ENCODE measurements around the gene NAALADL2.

NAALADL2 gene

GRCh38 chr3:175002732-175003143 is 143.6 kb downstream of the NAALADL2 start:
- Mint-ChIP-seq H3K27ac (no peak overlapping the region), H3K4me3 (no peak overlapping the region), H3K4me1 (peaks cover 10% of the 10 kb centered on the region), H3K9me3 (no peaks in the 10 kb centered on the region), H3K27me3 (ENCODE audit: low read depth) (no peaks in the 10 kb centered on the region), H3K36me3 (ENCODE audit: low read depth) (no peaks in the 10 kb centered on the region)
- TF ChIP-seq CTCF (IDR thresholded peaks at IDR 0.05; ENCODE audit: unreplicated experiment in 3 of 3), result no peak

- peaks cover 10% of the 10 kb centered on the region for H3K4me1 Mint-ChIP-seq
- TF ChIP-seq CTCF (IDR thresholded peaks at IDR 0.05; ENCODE audit: unreplicated experiment in 3 of 3), result no peak
- no peaks in the 10 kb centered on the region for H3K9me3 Mint-ChIP-seq
- no peaks in the 10 kb centered on the region for H3K27me3 Mint-ChIP-seq (ENCODE audit: low read depth)
- no peaks in the 10 kb centered on the region for H3K36me3 Mint-ChIP-seq (ENCODE audit: low read depth)
- H3K4me3 Mint-ChIP-seq, result no peak overlapping the region
- H3K27ac Mint-ChIP-seq, result no peak overlapping the region
Measured at GRCh38 chr3:175003590-175003989, 144.5 kb downstream of the NAALADL2 start.

GRCh38 chr3:175005193-175005592 is 146.1 kb downstream of the NAALADL2 start:
- Mint-ChIP-seq H3K27ac (no peak overlapping the region), H3K36me3 (ENCODE audit: low read depth) (no peaks in the 10 kb centered on the region), H3K4me3 (no peak overlapping the region), H3K27me3 (ENCODE audit: low read depth) (no peaks in the 10 kb centered on the region), H3K9me3 (no peaks in the 10 kb centered on the region), H3K4me1 (peaks cover 10% of the 10 kb centered on the region)
- no peak for TF ChIP-seq CTCF (IDR thresholded peaks at IDR 0.05; ENCODE audit: unreplicated experiment in 3 of 3)

- H3K27ac Mint-ChIP-seq, result peak overlapping the region in 1 of 3 experiments; percentile 2
- H3K9me3 Mint-ChIP-seq, result no peaks in the 10 kb centered on the region
- no peaks in the 10 kb centered on the region for H3K27me3 Mint-ChIP-seq (ENCODE audit: low read depth)
- no peak for TF ChIP-seq CTCF (IDR thresholded peaks at IDR 0.05; ENCODE audit: unreplicated experiment in 3 of 3)
- peaks cover 14% of the 10 kb centered on the region for H3K4me1 Mint-ChIP-seq
- H3K36me3 Mint-ChIP-seq (ENCODE audit: low read depth), result no peaks in the 10 kb centered on the region
- H3K4me3 Mint-ChIP-seq, result no peak overlapping the region
Measured at GRCh38 chr3:175005881-175006280, 146.7 kb downstream of the NAALADL2 start.

- no peaks in the 10 kb centered on the region for H3K9me3 Mint-ChIP-seq
- no peak overlapping the region for H3K4me3 Mint-ChIP-seq
- H3K4me1 Mint-ChIP-seq, result peaks cover 14% of the 10 kb centered on the region
- no peaks in the 10 kb centered on the region for H3K36me3 Mint-ChIP-seq (ENCODE audit: low read depth)
- H3K27ac Mint-ChIP-seq, result no peak overlapping the region
- no peak for TF ChIP-seq CTCF (IDR thresholded peaks at IDR 0.05; ENCODE audit: unreplicated experiment in 3 of 3)
- no peaks in the 10 kb centered on the region for H3K27me3 Mint-ChIP-seq (ENCODE audit: low read depth)
Measured at GRCh38 chr3:175007306-175007705, 148.2 kb downstream of the NAALADL2 start.

GRCh38 chr3:175009295-175009694 is 150.2 kb downstream of the NAALADL2 start:
- Mint-ChIP-seq H3K36me3 (ENCODE audit: low read depth) (no peaks in the 10 kb centered on the region), H3K9me3 (no peaks in the 10 kb centered on the region), H3K27ac (no peak overlapping the region), H3K27me3 (ENCODE audit: low read depth) (no peaks in the 10 kb centered on the region), H3K4me3 (no peak overlapping the region), H3K4me1 (peaks cover 14% of the 10 kb centered on the region)
- no peak for TF ChIP-seq CTCF (IDR thresholded peaks at IDR 0.05; ENCODE audit: unreplicated experiment in 3 of 3)
